ENCODE data around the gene CD74.

CD74 gene

GRCh38 chr5:150428106-150428876, 15.6 kb upstream of the CD74 start:
- TF ChIP-seq REST (IDR thresholded peaks at IDR 0.05; ENCODE audit: insufficient read depth in 1 of 2, low read depth in 2 of 2, low read length in 2 of 2) (no peak), SIN3A (IDR thresholded peaks at IDR 0.05; ENCODE audit: borderline replicate concordance, insufficient read depth, low read length) (no peak), TAF1 (IDR thresholded peaks at IDR 0.05; ENCODE audit: borderline replicate concordance, insufficient read depth, low read length) (no peak), FOXP2 (optimal IDR thresholded peaks at IDR 0.05; ENCODE audit: borderline replicate concordance, extremely low read depth, extremely low read length, insufficient read depth) (no peak), POLR2AphosphoS5 (IDR thresholded peaks at IDR 0.05; ENCODE audit: low read depth, low read length) (peak; percentile 49; the same call in 1 of the 2 replicates)

- TF ChIP-seq FOXP2 (optimal IDR thresholded peaks at IDR 0.05; ENCODE audit: borderline replicate concordance, extremely low read depth, extremely low read length, insufficient read depth) (no peak), TAF1 (IDR thresholded peaks at IDR 0.05; ENCODE audit: borderline replicate concordance, insufficient read depth, low read length) (no peak), REST (IDR thresholded peaks at IDR 0.05; ENCODE audit: insufficient read depth in 1 of 2, low read depth in 2 of 2, low read length in 2 of 2) (no peak), POLR2AphosphoS5 (IDR thresholded peaks at IDR 0.05; ENCODE audit: low read depth, low read length) (no peak), SIN3A (IDR thresholded peaks at IDR 0.05; ENCODE audit: borderline replicate concordance, insufficient read depth, low read length) (no peak)
Measured at GRCh38 chr5:150422758-150423157, 10.0 kb upstream of the CD74 start.

GRCh38 chr5:150422075-150422474, 9.4 kb upstream of the CD74 start:
- TF ChIP-seq REST (IDR thresholded peaks at IDR 0.05; ENCODE audit: insufficient read depth in 1 of 2, low read depth in 2 of 2, low read length in 2 of 2) (no peak), TAF1 (IDR thresholded peaks at IDR 0.05; ENCODE audit: borderline replicate concordance, insufficient read depth, low read length) (no peak), FOXP2 (optimal IDR thresholded peaks at IDR 0.05; ENCODE audit: borderline replicate concordance, extremely low read depth, extremely low read length, insufficient read depth) (no peak), SIN3A (IDR thresholded peaks at IDR 0.05; ENCODE audit: borderline replicate concordance, insufficient read depth, low read length) (no peak), POLR2AphosphoS5 (IDR thresholded peaks at IDR 0.05; ENCODE audit: low read depth, low read length) (no peak)

GRCh38 chr5:150419630-150420270, 7.0 kb upstream of the CD74 start:
- no peak for TF ChIP-seq TAF1 (IDR thresholded peaks at IDR 0.05; ENCODE audit: borderline replicate concordance, insufficient read depth, low read length)
- TF ChIP-seq POLR2AphosphoS5 (IDR thresholded peaks at IDR 0.05; ENCODE audit: low read depth, low read length) = no peak
- no peak for TF ChIP-seq SIN3A (IDR thresholded peaks at IDR 0.05; ENCODE audit: borderline replicate concordance, insufficient read depth, low read length)
- no peak for TF ChIP-seq REST (IDR thresholded peaks at IDR 0.05; ENCODE audit: insufficient read depth in 1 of 2, low read depth in 2 of 2, low read length in 2 of 2)
- no peak for TF ChIP-seq FOXP2 (optimal IDR thresholded peaks at IDR 0.05; ENCODE audit: borderline replicate concordance, extremely low read depth, extremely low read length, insufficient read depth)

All from PFSK-1 (cell line).